Measurements from ENCODE around the gene PLD4.

Gene PLD4

DNA sequence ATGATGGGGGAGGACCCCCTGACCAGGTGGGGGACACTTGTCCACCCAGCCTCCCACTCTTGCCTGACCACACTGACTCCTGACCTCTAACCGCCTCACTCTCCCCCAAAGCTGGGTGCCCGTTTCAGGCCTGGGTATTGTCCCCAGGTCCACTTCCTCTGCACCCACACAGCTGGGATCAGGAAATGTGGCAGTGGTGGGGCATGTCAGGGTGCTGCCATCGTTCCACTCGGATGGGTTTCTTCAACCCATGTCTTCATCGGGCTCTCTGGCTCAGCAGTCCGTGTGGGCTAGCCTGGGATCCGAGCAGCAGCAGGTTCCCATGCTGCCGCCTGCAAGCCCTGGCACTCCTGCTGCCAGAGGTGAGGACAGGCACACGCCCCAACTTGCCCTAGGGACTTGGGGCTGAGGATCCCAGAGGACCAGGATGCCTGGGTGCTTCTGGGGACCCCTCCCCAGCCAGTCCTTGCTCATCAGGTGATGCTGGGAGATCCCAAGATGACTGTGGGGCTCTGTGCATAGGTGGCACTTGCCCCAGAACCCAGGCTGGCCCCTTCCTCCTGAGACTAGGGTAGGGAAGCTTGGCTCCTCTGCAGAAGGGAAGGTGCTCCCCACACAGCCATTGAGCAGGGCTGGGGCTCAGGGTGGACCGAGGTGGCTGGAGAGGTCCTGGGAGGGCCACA lies 58.0 kb downstream of the PLD4 start:
- no peaks in the 10 kb centered on the region for H3K36me3 ChIP-seq (ENCODE audit: control insufficient read depth in 1 of 2, insufficient read depth in 2 of 2, low read depth in 1 of 2, low read length in 2 of 2)
- no peak overlapping the region for H3K23ac ChIP-seq (ENCODE audit: low read length in 2 of 2)
- no peak for DNase-seq
- H2BK120ac ChIP-seq (ENCODE audit: low read depth, low read length), result no peak overlapping the region
- H3K27ac ChIP-seq (ENCODE audit: low read length, poor library complexity, severe bottlenecking), result no peak overlapping the region
- no peak overlapping the region for H4K91ac ChIP-seq (ENCODE audit: low read length)
- no peak overlapping the region for H2AFZ ChIP-seq (ENCODE audit: low read depth, low read length)
- no peak overlapping the region for H3K18ac ChIP-seq (ENCODE audit: low read depth in 1 of 2, low read length in 2 of 2)
- H3K9ac ChIP-seq (ENCODE audit: low read length), result no peak overlapping the region
- H2BK5ac ChIP-seq (ENCODE audit: low read depth, low read length, poor library complexity, severe bottlenecking), result peak overlapping the region; percentile 21
- H4K8ac ChIP-seq (ENCODE audit: low read length), result no peak overlapping the region
- no peak overlapping the region for H3K4me3 ChIP-seq (ENCODE audit: insufficient read depth in 1 of 2, low read depth in 1 of 2, low read length in 2 of 2)
- peaks cover 11% of the 10 kb centered on the region for H3K79me1 ChIP-seq (replicated peaks; ENCODE audit: low read length, poor library complexity, severe bottlenecking)
- no peaks in the 10 kb centered on the region for H3K9me3 ChIP-seq (ENCODE audit: control insufficient read depth, low read length)
- no peak overlapping the region for H3K4ac ChIP-seq (ENCODE audit: low read depth in 1 of 2, low read length in 2 of 2)
- peaks cover 56% of the 10 kb centered on the region for H3K4me1 ChIP-seq (ENCODE audit: control insufficient read depth, insufficient read depth, low read depth, low read length)
- no peak overlapping the region for H2BK15ac ChIP-seq (ENCODE audit: low read depth, poor library complexity, severe bottlenecking)
- no peak overlapping the region for H3K14ac ChIP-seq (ENCODE audit: low read length in 2 of 2)
- no peak overlapping the region for H3K4me2 ChIP-seq (ENCODE audit: low read length, poor library complexity, severe bottlenecking)
- 94% methylated on average over 10 of the region's 10 CpGs for WGBS
- no peak overlapping the region for H2BK12ac ChIP-seq (ENCODE audit: low read length in 2 of 2)
- H3K27me3 ChIP-seq (ENCODE audit: control insufficient read depth in 1 of 2, insufficient read depth in 1 of 2, low read length in 2 of 2), result no peaks in the 10 kb centered on the region
- H2AK5ac ChIP-seq (ENCODE audit: low read length, severe bottlenecking), result peak overlapping the region; percentile 36
